ENCODE measurements around the gene HES1. TPM values are rescaled to one million over a fixed set of nuclear protein-coding genes. Genes with fewer than 3 reads are reported as not detected.

HES1 gene
- total and polyA plus RNA-seq, 10 of the 15 experiments (the other 5 are each of a cell fraction or from before 2014, with no cell fraction given): 0.46 to 5.3 (median 2.3) TPM

DNA sequence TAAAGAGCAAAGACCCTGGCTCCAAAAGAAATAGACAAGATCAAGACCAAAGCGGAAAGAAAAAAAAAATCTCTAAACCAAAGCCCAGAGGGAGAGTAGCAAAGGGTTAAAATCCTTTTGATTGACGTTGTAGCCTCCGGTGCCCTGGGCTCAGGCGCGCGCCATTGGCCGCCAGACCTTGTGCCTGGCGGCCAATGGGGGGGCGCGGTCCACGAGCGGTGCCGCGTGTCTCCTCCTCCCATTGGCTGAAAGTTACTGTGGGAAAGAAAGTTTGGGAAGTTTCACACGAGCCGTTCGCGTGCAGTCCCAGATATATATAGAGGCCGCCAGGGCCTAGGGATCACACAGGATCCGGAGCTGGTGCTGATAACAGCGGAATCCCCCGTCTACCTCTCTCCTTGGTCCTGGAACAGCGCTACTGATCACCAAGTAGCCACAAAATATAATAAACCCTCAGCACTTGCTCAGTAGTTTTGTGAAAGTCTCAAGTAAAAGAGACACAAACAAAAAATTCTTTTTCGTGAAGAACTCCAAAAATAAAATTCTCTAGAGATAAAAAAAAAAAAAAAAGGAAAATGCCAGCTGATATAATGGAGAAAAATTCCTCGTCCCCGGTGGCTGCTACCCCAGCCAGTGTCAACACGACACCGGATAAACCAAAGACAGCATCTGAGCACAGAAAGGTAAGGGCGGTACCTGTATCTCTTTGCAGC is at the start of gene HES1 (continued):
- TF ChIP-seq, protein P1, sequence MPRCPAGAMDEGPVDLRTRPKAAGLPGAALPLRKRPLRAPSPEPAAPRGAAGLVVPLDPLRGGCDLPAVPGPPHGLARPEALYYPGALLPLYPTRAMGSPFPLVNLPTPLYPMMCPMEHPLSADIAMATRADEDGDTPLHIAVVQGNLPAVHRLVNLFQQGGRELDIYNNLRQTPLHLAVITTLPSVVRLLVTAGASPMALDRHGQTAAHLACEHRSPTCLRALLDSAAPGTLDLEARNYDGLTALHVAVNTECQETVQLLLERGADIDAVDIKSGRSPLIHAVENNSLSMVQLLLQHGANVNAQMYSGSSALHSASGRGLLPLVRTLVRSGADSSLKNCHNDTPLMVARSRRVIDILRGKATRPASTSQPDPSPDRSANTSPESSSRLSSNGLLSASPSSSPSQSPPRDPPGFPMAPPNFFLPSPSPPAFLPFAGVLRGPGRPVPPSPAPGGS (IDR thresholded peaks at IDR 0.05; ENCODE audit: borderline replicate concordance, insufficient read depth, low read depth, low read length, poor library complexity, severe bottlenecking): peak; percentile 53
- TF ChIP-seq ASH2L (IDR thresholded peaks at IDR 0.05; ENCODE audit: borderline replicate concordance, low read depth): no peak
- TF ChIP-seq ZBED1 (IDR thresholded peaks at IDR 0.05; ENCODE audit: borderline replicate concordance): no peak
- peak; percentile 56 for TF ChIP-seq SP1 (IDR thresholded peaks at IDR 0.05; ENCODE audit: low read depth, low read length)
- peak; percentile 88 for TF ChIP-seq NFYB (IDR thresholded peaks at IDR 0.05; ENCODE audit: insufficient read depth, low read depth, low read length)
- peak; percentile 70 for TF ChIP-seq POLR2A (IDR thresholded peaks at IDR 0.05; ENCODE audit: low read depth, low read length)
- TF ChIP-seq MXI1 (IDR thresholded peaks at IDR 0.05; ENCODE audit: low read depth, low read length): peak; percentile 32; the same call in 1 of the 2 replicates
- TF ChIP-seq EED (IDR thresholded peaks at IDR 0.05; ENCODE audit: low read depth): peak; percentile 71
- TF ChIP-seq, protein P2, sequence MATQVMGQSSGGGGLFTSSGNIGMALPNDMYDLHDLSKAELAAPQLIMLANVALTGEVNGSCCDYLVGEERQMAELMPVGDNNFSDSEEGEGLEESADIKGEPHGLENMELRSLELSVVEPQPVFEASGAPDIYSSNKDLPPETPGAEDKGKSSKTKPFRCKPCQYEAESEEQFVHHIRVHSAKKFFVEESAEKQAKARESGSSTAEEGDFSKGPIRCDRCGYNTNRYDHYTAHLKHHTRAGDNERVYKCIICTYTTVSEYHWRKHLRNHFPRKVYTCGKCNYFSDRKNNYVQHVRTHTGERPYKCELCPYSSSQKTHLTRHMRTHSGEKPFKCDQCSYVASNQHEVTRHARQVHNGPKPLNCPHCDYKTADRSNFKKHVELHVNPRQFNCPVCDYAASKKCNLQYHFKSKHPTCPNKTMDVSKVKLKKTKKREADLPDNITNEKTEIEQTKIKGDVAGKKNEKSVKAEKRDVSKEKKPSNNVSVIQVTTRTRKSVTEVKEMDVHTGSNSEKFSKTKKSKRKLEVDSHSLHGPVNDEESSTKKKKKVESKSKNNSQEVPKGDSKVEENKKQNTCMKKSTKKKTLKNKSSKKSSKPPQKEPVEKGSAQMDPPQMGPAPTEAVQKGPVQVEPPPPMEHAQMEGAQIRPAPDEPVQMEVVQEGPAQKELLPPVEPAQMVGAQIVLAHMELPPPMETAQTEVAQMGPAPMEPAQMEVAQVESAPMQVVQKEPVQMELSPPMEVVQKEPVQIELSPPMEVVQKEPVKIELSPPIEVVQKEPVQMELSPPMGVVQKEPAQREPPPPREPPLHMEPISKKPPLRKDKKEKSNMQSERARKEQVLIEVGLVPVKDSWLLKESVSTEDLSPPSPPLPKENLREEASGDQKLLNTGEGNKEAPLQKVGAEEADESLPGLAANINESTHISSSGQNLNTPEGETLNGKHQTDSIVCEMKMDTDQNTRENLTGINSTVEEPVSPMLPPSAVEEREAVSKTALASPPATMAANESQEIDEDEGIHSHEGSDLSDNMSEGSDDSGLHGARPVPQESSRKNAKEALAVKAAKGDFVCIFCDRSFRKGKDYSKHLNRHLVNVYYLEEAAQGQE (IDR thresholded peaks at IDR 0.05; ENCODE audit: low read depth, low read length): peak; percentile 88
- TF ChIP-seq CBX3 (IDR thresholded peaks at IDR 0.05; ENCODE audit: borderline replicate concordance, low read depth): no peak
- peak; percentile 51; the same call in 1 of the 2 replicates for TF ChIP-seq RUNX3 (IDR thresholded peaks at IDR 0.05; ENCODE audit: low read length)
- TF ChIP-seq EP300 (IDR thresholded peaks at IDR 0.05; ENCODE audit: borderline replicate concordance in 1 of 2, control insufficient read depth in 1 of 2, low read depth in 2 of 2, low read length in 2 of 2): no peak
- TF ChIP-seq MEF2A (IDR thresholded peaks at IDR 0.05; ENCODE audit: insufficient read depth, low read depth, low read length): no peak
- peak; percentile 51 for TF ChIP-seq MEF2B (IDR thresholded peaks at IDR 0.05; ENCODE audit: partially characterized antibody, poor library complexity, severe bottlenecking)
- no peak for TF ChIP-seq EGR1 (IDR thresholded peaks at IDR 0.05; ENCODE audit: borderline replicate concordance in 1 of 2, low read depth in 2 of 2, low read length in 2 of 2)
- TF ChIP-seq BHLHE40 (IDR thresholded peaks at IDR 0.05; ENCODE audit: borderline replicate concordance in 1 of 2, low read depth in 2 of 2, low read length in 1 of 2): peak; percentile 86 to 88
- no peak for TF ChIP-seq YBX1 (IDR thresholded peaks at IDR 0.05)
- TF ChIP-seq KDM1A (IDR thresholded peaks at IDR 0.05; ENCODE audit: borderline replicate concordance): no peak
- no peak for TF ChIP-seq NR2C2 (IDR thresholded peaks at IDR 0.05; ENCODE audit: borderline replicate concordance, control insufficient read depth, insufficient read length, low read depth)
- TF ChIP-seq TAF1 (IDR thresholded peaks at IDR 0.05; ENCODE audit: borderline replicate concordance, low read depth, low read length): no peak
- peak; percentile 36; the same call in 1 of the 2 replicates for TF ChIP-seq ZNF384 (IDR thresholded peaks at IDR 0.05; ENCODE audit: borderline replicate concordance, low read depth, low read length)
- TF ChIP-seq PML (IDR thresholded peaks at IDR 0.05; ENCODE audit: low read length): no peak
- TF ChIP-seq TARDBP (IDR thresholded peaks at IDR 0.05; ENCODE audit: borderline replicate concordance): no peak

Measured in GM12878 (cell line).